ENCODE measurements around the gene MIB1. TPM values are rescaled to one million over a fixed set of nuclear protein-coding genes. Genes with fewer than 3 reads are reported as not detected.
A peak's percentile ranks its signal among the peaks of the same experiment; 100 is the strongest.

MIB1 gene
- total and polyA plus RNA-seq, 5 experiments from 2014 or later = 3.8 to 21.5 (median 7.1) TPM

GRCh38 chr18:21830532-21830931 lies 89.9 kb downstream of the MIB1 start:
- H3K27ac Mint-ChIP-seq = no peak overlapping the region
- peaks cover 0 to 18% (median 0%) of the 10 kb centered on the region in 3 donors for H3K36me3 Mint-ChIP-seq
- no peak for DNase-seq
- no peak overlapping the region for H3K4me3 Mint-ChIP-seq
- POLR2A ChIA-PET = no interaction called here
- H3K27me3 Mint-ChIP-seq = no peaks in the 10 kb centered on the region
- H3K4me1 Mint-ChIP-seq = no peaks in the 10 kb centered on the region
- H3K9me3 Mint-ChIP-seq = no peaks in the 10 kb centered on the region
- no peak for ATAC-seq

GRCh38 chr18:21831413-21831831 lies 90.8 kb downstream of the MIB1 start:
- DNase-seq (no peak), ATAC-seq (no peak)
- H3K27ac Mint-ChIP-seq = no peak overlapping the region
- no peak overlapping the region for H3K4me3 Mint-ChIP-seq
- peaks cover 0 to 17% (median 0%) of the 10 kb centered on the region in 3 donors for H3K36me3 Mint-ChIP-seq
- H3K27me3 Mint-ChIP-seq = no peaks in the 10 kb centered on the region
- H3K4me1 Mint-ChIP-seq = no peaks in the 10 kb centered on the region
- H3K9me3 Mint-ChIP-seq = no peaks in the 10 kb centered on the region
- POLR2A ChIA-PET = no interaction called here

GRCh38 chr18:21833604-21834298 lies 93.2 kb downstream of the MIB1 start:
- Mint-ChIP-seq H3K9me3 (no peaks in the 10 kb centered on the region), H3K4me3 (no peak overlapping the region), H3K4me1 (no peaks in the 10 kb centered on the region), H3K36me3 (peaks cover 0 to 24% (median 8%) of the 10 kb centered on the region in 3 donors), H3K27ac (no peak overlapping the region), H3K27me3 (no peaks in the 10 kb centered on the region)
- DNase-seq = no peak
- POLR2A ChIA-PET = no interaction called here
- no peak for ATAC-seq

- DNase-seq (no peak), ATAC-seq (no peak)
- peaks cover 0 to 29% (median 9%) of the 10 kb centered on the region in 3 donors for H3K36me3 Mint-ChIP-seq
- H3K27me3 Mint-ChIP-seq = no peaks in the 10 kb centered on the region
- H3K4me3 Mint-ChIP-seq = no peak overlapping the region
- H3K27ac Mint-ChIP-seq = no peak overlapping the region
- POLR2A ChIA-PET = no interaction called here
- H3K9me3 Mint-ChIP-seq = no peaks in the 10 kb centered on the region
- no peaks in the 10 kb centered on the region for H3K4me1 Mint-ChIP-seq
Measured at GRCh38 chr18:21834299-21834660, 93.7 kb downstream of the MIB1 start.

- H3K27me3 Mint-ChIP-seq = no peaks in the 10 kb centered on the region
- H3K36me3 Mint-ChIP-seq = peaks cover 6 to 66% (median 36%) of the 10 kb centered on the region in 3 donors
- POLR2A ChIA-PET = no interaction called here
- DNase-seq (no peak), ATAC-seq (no peak)
- no peaks in the 10 kb centered on the region for H3K4me1 Mint-ChIP-seq
- H3K4me3 Mint-ChIP-seq = no peak overlapping the region
- H3K9me3 Mint-ChIP-seq = no peaks in the 10 kb centered on the region
- H3K27ac Mint-ChIP-seq = no peak overlapping the region
Measured at GRCh38 chr18:21841570-21841969, 101.0 kb downstream of the MIB1 start.

GRCh38 chr18:21843341-21843740 lies 102.7 kb downstream of the MIB1 start:
- Mint-ChIP-seq H3K36me3 (peaks cover 8 to 71% (median 37%) of the 10 kb centered on the region in 3 donors), H3K9me3 (no peaks in the 10 kb centered on the region), H3K4me3 (no peak overlapping the region), H3K27ac (no peak overlapping the region), H3K4me1 (no peaks in the 10 kb centered on the region), H3K27me3 (no peaks in the 10 kb centered on the region)
- ATAC-seq (no peak), DNase-seq (no peak)
- POLR2A ChIA-PET = no interaction called here

GRCh38 chr18:21851327-21851961 lies 110.9 kb downstream of the MIB1 start:
- ATAC-seq (no peak), DNase-seq (peak in 2 of 10 donors; percentile 5 to 6)
- H3K4me3 Mint-ChIP-seq = no peak overlapping the region
- H3K4me1 Mint-ChIP-seq = peaks cover 2 to 14% (median 10%) of the 10 kb centered on the region in 4 donors
- H3K9me3 Mint-ChIP-seq = no peaks in the 10 kb centered on the region
- H3K36me3 Mint-ChIP-seq = peaks cover 4 to 43% (median 14%) of the 10 kb centered on the region in 3 donors
- H3K27ac Mint-ChIP-seq = no peak overlapping the region
- POLR2A ChIA-PET = no interaction called here
- no peaks in the 10 kb centered on the region for H3K27me3 Mint-ChIP-seq

GRCh38 chr18:21853016-21853415 lies 112.4 kb downstream of the MIB1 start:
- Mint-ChIP-seq H3K27me3 (no peaks in the 10 kb centered on the region), H3K27ac (peak overlapping the region in 2 of 10 donors; percentile 32 to 50), H3K4me3 (no peak overlapping the region), H3K36me3 (peaks cover 0 to 46% (median 13%) of the 10 kb centered on the region in 3 donors), H3K9me3 (no peaks in the 10 kb centered on the region), H3K4me1 (peaks cover 2 to 16% (median 10%) of the 10 kb centered on the region in 4 donors)
- DNase-seq (no peak), ATAC-seq (no peak)
- POLR2A ChIA-PET = no interaction called here

GRCh38 chr18:21853775-21854552 lies 113.4 kb downstream of the MIB1 start:
- no peak overlapping the region for H3K27ac Mint-ChIP-seq
- POLR2A ChIA-PET = no interaction called here
- no peaks in the 10 kb centered on the region for H3K9me3 Mint-ChIP-seq
- no peaks in the 10 kb centered on the region for H3K27me3 Mint-ChIP-seq
- H3K4me3 Mint-ChIP-seq = no peak overlapping the region
- H3K36me3 Mint-ChIP-seq = peaks cover 0 to 46% (median 18%) of the 10 kb centered on the region in 3 donors
- H3K4me1 Mint-ChIP-seq = peaks cover 2 to 17% (median 10%) of the 10 kb centered on the region in 4 donors
- no peak for ATAC-seq
- no peak for DNase-seq

- Mint-ChIP-seq H3K4me1 (peaks cover 2 to 17% (median 10%) of the 10 kb centered on the region in 4 donors), H3K36me3 (peaks cover 0 to 49% (median 23%) of the 10 kb centered on the region in 3 donors), H3K9me3 (no peaks in the 10 kb centered on the region), H3K27me3 (no peaks in the 10 kb centered on the region), H3K27ac (no peak overlapping the region), H3K4me3 (no peak overlapping the region)
- ATAC-seq = no peak
- POLR2A ChIA-PET = no interaction called here
- DNase-seq = no peak
Measured at GRCh38 chr18:21855432-21855831, 114.8 kb downstream of the MIB1 start.

- DNase-seq (no peak), ATAC-seq (no peak)
- peaks cover 0 to 65% (median 32%) of the 10 kb centered on the region in 3 donors for H3K36me3 Mint-ChIP-seq
- H3K27me3 Mint-ChIP-seq = no peaks in the 10 kb centered on the region
- H3K4me3 Mint-ChIP-seq = no peak overlapping the region
- H3K9me3 Mint-ChIP-seq = no peaks in the 10 kb centered on the region
- no peak overlapping the region for H3K27ac Mint-ChIP-seq
- POLR2A ChIA-PET = no interaction called here
- H3K4me1 Mint-ChIP-seq = peaks cover 0 to 8% (median 2%) of the 10 kb centered on the region in 4 donors
Measured at GRCh38 chr18:21857871-21858270, 117.3 kb downstream of the MIB1 start.

- Mint-ChIP-seq H3K4me3 (no peak overlapping the region), H3K36me3 (peaks cover 0 to 72% (median 32%) of the 10 kb centered on the region in 3 donors), H3K27ac (no peak overlapping the region), H3K4me1 (peaks cover 0 to 3% (median 0%) of the 10 kb centered on the region in 4 donors), H3K27me3 (no peaks in the 10 kb centered on the region), H3K9me3 (no peaks in the 10 kb centered on the region)
- ATAC-seq (no peak), DNase-seq (no peak)
- POLR2A ChIA-PET = no interaction called here
Measured at GRCh38 chr18:21858544-21858943, 118.0 kb downstream of the MIB1 start.

GRCh38 chr18:21864386-21864785 lies 123.8 kb downstream of the MIB1 start:
- Mint-ChIP-seq H3K36me3 (peaks cover 5 to 64% (median 28%) of the 10 kb centered on the region in 3 donors), H3K27ac (no peak overlapping the region), H3K27me3 (no peaks in the 10 kb centered on the region), H3K4me3 (no peak overlapping the region), H3K4me1 (no peaks in the 10 kb centered on the region), H3K9me3 (no peaks in the 10 kb centered on the region)
- POLR2A ChIA-PET = no interaction called here
- ATAC-seq = no peak
- no peak for DNase-seq
